ENCODE measurements around the gene IRF2.

Gene IRF2

GRCh38 chr4:184337907-184338306 is 136.4 kb downstream of the IRF2 start:
- TF ChIP-seq CTCF (IDR thresholded peaks at IDR 0.05), result no peak
- H3K9me3 Mint-ChIP-seq, result peaks cover 11% of the 10 kb centered on the region

More at GRCh38 chr4:184337907-184338306, 136.4 kb downstream of the IRF2 start:
- Mint-ChIP-seq H3K36me3 (ENCODE audit: low read depth) (no peaks in the 10 kb centered on the region), H3K4me1 (peaks cover 4% of the 10 kb centered on the region), H3K27me3 (ENCODE audit: low read depth, poor library complexity) (peaks cover 8% of the 10 kb centered on the region), H3K27ac (no peak overlapping the region), H3K4me3 (no peak overlapping the region)
- DNase-seq, result no peak
